CD8-positive, alpha-beta memory T cell (primary cell): ENCODE measurements around the gene FAR1. TPM values are rescaled to one million over a fixed set of nuclear protein-coding genes. Genes with fewer than 3 reads are reported as not detected.

ENCODE experiments used
- CTCF ChIA-PET: fragments of 350-600 bp; sonication (Branson Sonifier 250); formaldehyde crosslinking; loops from one replicate; lab custom pipeline; 2021; ENCODE audit warnings: antibody characterized with exemption; lab: Charles Lee
- POLR2A ChIA-PET: fragments of 350-600 bp; sonication (Branson Sonifier 250); formaldehyde crosslinking; loops from one replicate; lab custom pipeline; 2021; ENCODE audit warnings: antibody characterized with exemption; lab: Charles Lee
- DNase-seq, 5 donors: peaks; one replicate each; pipeline versions ENCODE4 v3.0.0 to v3.0.0-alpha.2; 2020 to 2022; ENCODE audit warnings: mixed read lengths in 1 of 5
- H3K27ac ChIP-seq: one replicate; pipeline ENCODE4 v1.7.0; 2013; ENCODE audit warnings: low read depth, mild to moderate bottlenecking, low read length, moderate library complexity
- H3K27me3 ChIP-seq: 2 replicates; pipeline ENCODE4 v1.7.0; 2013; ENCODE audit warnings: low read length, mild to moderate bottlenecking; ENCODE audit not compliant: insufficient read depth, poor library complexity, severe bottlenecking
- H3K36me3 ChIP-seq: 2 replicates; pipeline ENCODE4 v1.7.0; 2013; ENCODE audit warnings: mild to moderate bottlenecking, low read length, moderate library complexity; ENCODE audit not compliant: insufficient read depth
- H3K4me1 ChIP-seq: 2 replicates; pipeline ENCODE4 v1.7.0; 2013; ENCODE audit warnings: mild to moderate bottlenecking, low read length, moderate library complexity; ENCODE audit not compliant: insufficient read depth
- H3K4me3 ChIP-seq: 2 replicates; pipeline ENCODE4 v1.7.0; 2013; ENCODE audit warnings: mild to moderate bottlenecking, low read length
- H3K9me3 ChIP-seq: 2 replicates; pipeline ENCODE4 v1.7.0; 2013; ENCODE audit warnings: mild to moderate bottlenecking, low read length
- H3K27ac Mint-ChIP-seq, 8 donors: one replicate each; pipeline ENCODE4 v1.8.0; 2020 to 2021; ENCODE audit warnings: mixed read lengths in 8 of 8, mild to moderate bottlenecking in 6 of 8, inconsistent platforms in 3 of 8, moderate library complexity in 3 of 8
- H3K27me3 Mint-ChIP-seq, 2 donors: one replicate each; pipeline ENCODE4 v1.8.0; 2020 to 2021; ENCODE audit warnings: mixed read lengths in 2 of 2, mild to moderate bottlenecking in 1 of 2, moderate library complexity in 1 of 2
- H3K36me3 Mint-ChIP-seq, 3 donors: one replicate each; pipeline ENCODE4 v1.8.0; 2020 to 2021; ENCODE audit warnings: mixed read lengths in 3 of 3, inconsistent platforms in 1 of 3, mild to moderate bottlenecking in 1 of 3
- H3K4me1 Mint-ChIP-seq, 3 donors: one replicate each; pipeline ENCODE4 v1.8.0; 2020 to 2021; ENCODE audit warnings: mixed read lengths in 3 of 3, inconsistent platforms in 1 of 3, mild to moderate bottlenecking in 1 of 3
- H3K4me3 Mint-ChIP-seq, 7 donors: one replicate each; pipeline ENCODE4 v1.8.0; 2020 to 2021; ENCODE audit warnings: mixed read lengths in 7 of 7, mild to moderate bottlenecking in 6 of 7, moderate library complexity in 4 of 7, inconsistent platforms in 2 of 7
- H3K9me3 Mint-ChIP-seq, 5 donors: one replicate each; pipeline ENCODE4 v1.8.0; 2020 to 2022; ENCODE audit warnings: mixed read lengths in 5 of 5, mild to moderate bottlenecking in 3 of 5, moderate library complexity in 2 of 5, inconsistent platforms in 1 of 5
- polyA plus RNA-seq: library from polyadenylated mRNA; unstranded; fragments of 300-500 nt; fragmentation: Illumina TruSeq; gene quantifications from one replicate; pipeline ENCODE4 v1.2.3, GENCODE V29; 2021
- total RNA-seq, 2 experiments: library from RNA; stranded (reverse); gene quantifications; one replicate each; pipeline ENCODE4 v1.2.3, GENCODE V29; 2021

FAR1 gene
- total and polyA plus RNA-seq, 3 experiments from 2014 or later = 11.1 to 48.3 (median 44.9) TPM

- no peak overlapping the region for H3K27ac Mint-ChIP-seq
- Histone ChIP-seq H3K27me3 (no peaks in the 10 kb centered on the region), H3K36me3 (no peaks in the 10 kb centered on the region), H3K27ac (no peak overlapping the region), H3K9me3 (no peaks in the 10 kb centered on the region), H3K4me3 (no peak overlapping the region), H3K4me1 (peaks cover 3% of the 10 kb centered on the region)
- H3K4me1 Mint-ChIP-seq = peaks cover 32 to 61% (median 56%) of the 10 kb centered on the region in 3 donors
- H3K9me3 Mint-ChIP-seq = peaks cover 0 to 2% (median 0%) of the 10 kb centered on the region in 5 donors
- H3K27me3 Mint-ChIP-seq = no peaks in the 10 kb centered on the region
- H3K4me3 Mint-ChIP-seq = no peak overlapping the region
- H3K36me3 Mint-ChIP-seq = peaks cover 10 to 17% (median 11%) of the 10 kb centered on the region in 3 donors
- ChIA-PET CTCF (no interaction called here), POLR2A (no interaction called here)
- no peak for DNase-seq
Measured at GRCh38 chr11:13686776-13687175, 18.3 kb downstream of the FAR1 start.

GRCh38 chr11:13687271-13687670, 18.8 kb downstream of the FAR1 start:
- POLR2A ChIA-PET = no interaction called here
- H3K27ac ChIP-seq = no peak overlapping the region
- Mint-ChIP-seq H3K36me3 (peaks cover 10 to 17% (median 11%) of the 10 kb centered on the region in 3 donors), H3K4me1 (peaks cover 30 to 57% (median 53%) of the 10 kb centered on the region in 3 donors), H3K27me3 (no peaks in the 10 kb centered on the region), H3K27ac (no peak overlapping the region), H3K9me3 (peaks cover 0 to 2% (median 0%) of the 10 kb centered on the region in 5 donors), H3K4me3 (no peak overlapping the region)
- no peaks in the 10 kb centered on the region for H3K9me3 ChIP-seq
- H3K4me1 ChIP-seq = peaks cover 3% of the 10 kb centered on the region
- DNase-seq = no peak
- H3K4me3 ChIP-seq = no peak overlapping the region
- H3K27me3 ChIP-seq = no peaks in the 10 kb centered on the region
- CTCF ChIA-PET = no interaction called here
- H3K36me3 ChIP-seq = no peaks in the 10 kb centered on the region

- no peak for DNase-seq
- Histone ChIP-seq H3K27ac (no peak overlapping the region), H3K9me3 (no peaks in the 10 kb centered on the region), H3K27me3 (no peaks in the 10 kb centered on the region), H3K4me1 (no peaks in the 10 kb centered on the region), H3K4me3 (no peak overlapping the region), H3K36me3 (no peaks in the 10 kb centered on the region)
- H3K27ac Mint-ChIP-seq = no peak overlapping the region
- peaks cover 14 to 44% (median 28%) of the 10 kb centered on the region in 3 donors for H3K4me1 Mint-ChIP-seq
- CTCF ChIA-PET = no interaction called here
- no peaks in the 10 kb centered on the region for H3K27me3 Mint-ChIP-seq
- H3K9me3 Mint-ChIP-seq = peaks cover 0 to 2% (median 0%) of the 10 kb centered on the region in 5 donors
- H3K4me3 Mint-ChIP-seq = no peak overlapping the region
- H3K36me3 Mint-ChIP-seq = peaks cover 11 to 26% (median 19%) of the 10 kb centered on the region in 3 donors
- POLR2A ChIA-PET = no interaction called here
Measured at GRCh38 chr11:13691286-13691899, 22.9 kb downstream of the FAR1 start.

- Mint-ChIP-seq H3K36me3 (peaks cover 11 to 32% (median 19%) of the 10 kb centered on the region in 3 donors), H3K27ac (no peak overlapping the region), H3K27me3 (no peaks in the 10 kb centered on the region), H3K9me3 (peaks cover 0 to 2% (median 0%) of the 10 kb centered on the region in 5 donors), H3K4me1 (peaks cover 14 to 44% (median 28%) of the 10 kb centered on the region in 3 donors), H3K4me3 (no peak overlapping the region)
- no peaks in the 10 kb centered on the region for H3K27me3 ChIP-seq
- ChIA-PET POLR2A (no interaction called here), CTCF (no interaction called here)
- no peak overlapping the region for H3K4me3 ChIP-seq
- no peaks in the 10 kb centered on the region for H3K36me3 ChIP-seq
- no peaks in the 10 kb centered on the region for H3K9me3 ChIP-seq
- H3K27ac ChIP-seq = no peak overlapping the region
- H3K4me1 ChIP-seq = no peaks in the 10 kb centered on the region
- no peak for DNase-seq
Measured at GRCh38 chr11:13692172-13692571, 23.7 kb downstream of the FAR1 start.

GRCh38 chr11:13694115-13694514, 25.6 kb downstream of the FAR1 start:
- no peaks in the 10 kb centered on the region for H3K27me3 Mint-ChIP-seq
- H3K4me1 Mint-ChIP-seq = peaks cover 18 to 51% (median 30%) of the 10 kb centered on the region in 3 donors
- H3K36me3 ChIP-seq = peaks cover 8% of the 10 kb centered on the region
- peaks cover 11 to 47% (median 26%) of the 10 kb centered on the region in 3 donors for H3K36me3 Mint-ChIP-seq
- no peaks in the 10 kb centered on the region for H3K9me3 ChIP-seq
- CTCF ChIA-PET = interaction anchor here (1.1 to 1.2 kb wide), 2 partner anchors 27 to 761 kb away, joined by 3 to 4 read pairs; no protein-coding TSS in a partner anchor
- DNase-seq = no peak
- POLR2A ChIA-PET = no interaction called here
- no peaks in the 10 kb centered on the region for H3K4me1 ChIP-seq
- H3K27ac Mint-ChIP-seq = peak overlapping the region in 1 of 8 donors; percentile 4
- no peak overlapping the region for H3K4me3 ChIP-seq
- H3K27ac ChIP-seq = no peak overlapping the region
- no peak overlapping the region for H3K4me3 Mint-ChIP-seq
- H3K27me3 ChIP-seq = no peaks in the 10 kb centered on the region
- peaks cover 0 to 2% (median 0%) of the 10 kb centered on the region in 5 donors for H3K9me3 Mint-ChIP-seq

- DNase-seq = no peak
- no peak overlapping the region for H3K4me3 Mint-ChIP-seq
- ChIA-PET POLR2A (no interaction called here), CTCF (no interaction called here)
- Histone ChIP-seq H3K9me3 (no peaks in the 10 kb centered on the region), H3K36me3 (peaks cover 8% of the 10 kb centered on the region), H3K27ac (no peak overlapping the region), H3K4me1 (no peaks in the 10 kb centered on the region), H3K4me3 (no peak overlapping the region), H3K27me3 (no peaks in the 10 kb centered on the region)
- H3K9me3 Mint-ChIP-seq = peaks cover 0 to 2% (median 0%) of the 10 kb centered on the region in 5 donors
- peaks cover 3 to 54% (median 20%) of the 10 kb centered on the region in 3 donors for H3K36me3 Mint-ChIP-seq
- no peaks in the 10 kb centered on the region for H3K27me3 Mint-ChIP-seq
- peaks cover 10 to 34% (median 27%) of the 10 kb centered on the region in 3 donors for H3K4me1 Mint-ChIP-seq
- peak overlapping the region in 1 of 8 donors; percentile 20 for H3K27ac Mint-ChIP-seq
Measured at GRCh38 chr11:13695886-13696285, 27.4 kb downstream of the FAR1 start.

GRCh38 chr11:13697710-13698109, 29.2 kb downstream of the FAR1 start:
- H3K27ac Mint-ChIP-seq = peak overlapping the region in 1 of 8 donors; percentile 43

GRCh38 chr11:13698132-13698531, 29.7 kb downstream of the FAR1 start:
- no peaks in the 10 kb centered on the region for H3K27me3 ChIP-seq
- Mint-ChIP-seq H3K4me3 (no peak overlapping the region), H3K36me3 (peaks cover 0 to 62% (median 24%) of the 10 kb centered on the region in 3 donors), H3K27me3 (no peaks in the 10 kb centered on the region), H3K9me3 (no peaks in the 10 kb centered on the region), H3K27ac (no peak overlapping the region), H3K4me1 (peaks cover 8 to 22% (median 11%) of the 10 kb centered on the region in 3 donors)
- no peaks in the 10 kb centered on the region for H3K4me1 ChIP-seq
- DNase-seq = no peak
- peak overlapping the region; percentile 6 for H3K27ac ChIP-seq
- no peaks in the 10 kb centered on the region for H3K9me3 ChIP-seq
- no peak overlapping the region for H3K4me3 ChIP-seq
- CTCF ChIA-PET = no interaction called here
- POLR2A ChIA-PET = no interaction called here
- H3K36me3 ChIP-seq = peaks cover 8% of the 10 kb centered on the region

More at GRCh38 chr11:13697710-13698109, 29.2 kb downstream of the FAR1 start:
- Histone ChIP-seq H3K36me3 (peaks cover 8% of the 10 kb centered on the region), H3K27ac (peak overlapping the region; percentile 6), H3K4me1 (no peaks in the 10 kb centered on the region), H3K27me3 (no peaks in the 10 kb centered on the region), H3K4me3 (no peak overlapping the region), H3K9me3 (no peaks in the 10 kb centered on the region)
- ChIA-PET POLR2A (no interaction called here), CTCF (no interaction called here)
- H3K9me3 Mint-ChIP-seq = no peaks in the 10 kb centered on the region
- no peaks in the 10 kb centered on the region for H3K27me3 Mint-ChIP-seq
- H3K4me1 Mint-ChIP-seq = peaks cover 9 to 27% (median 15%) of the 10 kb centered on the region in 3 donors
- no peak overlapping the region for H3K4me3 Mint-ChIP-seq
- H3K36me3 Mint-ChIP-seq = peaks cover 0 to 59% (median 22%) of the 10 kb centered on the region in 3 donors
- no peak for DNase-seq
